ENCODE measurements around the gene SNX5. TPM values are rescaled to one million over a fixed set of nuclear protein-coding genes. Genes with fewer than 3 reads are reported as not detected.

SNX5 gene
- 100 to 1,000 TPM; 222 to 249 TPM for total RNA-seq

- intact Hi-C loops (cut with micrococcal nuclease) = loop anchor here (2.0 kb wide), 1 partner anchor 24 kb away; no protein-coding TSS in a partner anchor
- POLR2A ChIA-PET = interaction anchor here (0.5 to 4.4 kb wide), 13 partner anchors 10 to 539 kb away, joined by 3 to 36 read pairs (median 6); partner anchors contain the start of genes KAT14, PET117 and SEC23B
- H3K4me1 Mint-ChIP-seq (ENCODE audit: low read depth) = peaks cover 37% of the 10 kb centered on the region
- TF ChIP-seq CTCF (IDR thresholded peaks at IDR 0.05) = no peak
- CTCF ChIA-PET = interaction anchor here (1.4 to 4.0 kb wide), 3 partner anchors 24 to 286 kb away, joined by 4 to 10 read pairs (median 5); partner anchors contain the start of gene RRBP1
- DNase-seq (peak; percentile 100), ATAC-seq (peak; percentile 92)
- peak within 1 kb of the TSS; percentile 92 for H3K4me3 Mint-ChIP-seq
- H3K27me3 Mint-ChIP-seq = no peaks in the 10 kb centered on the region
- peaks cover 80% of the 10 kb centered on the region for H3K36me3 Mint-ChIP-seq (ENCODE audit: low read depth)
- H3K27ac Mint-ChIP-seq = peak within 1 kb of the TSS; percentile 99
- no peaks in the 10 kb centered on the region for H3K9me3 Mint-ChIP-seq
These were observed at the start of gene SNX5, which contains the start of gene MGME1 for GRCh38 chr20:17968366-17969277. Gene SNX5 (minus strand): TSS chr20:17968794. CDS start chr20:17968425, 369 bp downstream. Gene MGME1 (plus strand): TSS chr20:17969018. CDS start chr20:17969860, 842 bp downstream.

- ATAC-seq (no peak), DNase-seq (no peak)
- peaks cover 9% of the 10 kb centered on the region for H3K27me3 Mint-ChIP-seq
- no peak for TF ChIP-seq CTCF (IDR thresholded peaks at IDR 0.05)
- no peak overlapping the region for H3K27ac Mint-ChIP-seq
- intact Hi-C loops (cut with micrococcal nuclease) = no loop called here
- no peaks in the 10 kb centered on the region for H3K9me3 Mint-ChIP-seq
- no peaks in the 10 kb centered on the region for H3K36me3 Mint-ChIP-seq (ENCODE audit: low read depth)
- ChIA-PET POLR2A (no interaction called here), CTCF (no interaction called here)
- H3K4me1 Mint-ChIP-seq (ENCODE audit: low read depth) = no peaks in the 10 kb centered on the region
- H3K4me3 Mint-ChIP-seq = no peak overlapping the region
These were observed 49.5 kb upstream of the SNX5 start for GRCh38 chr20:18018100-18018499.

GRCh38 chr20:18016772-18017171 is 48.2 kb upstream of the SNX5 start:
- Mint-ChIP-seq H3K4me3 (no peak overlapping the region), H3K4me1 (ENCODE audit: low read depth) (no peaks in the 10 kb centered on the region), H3K9me3 (no peaks in the 10 kb centered on the region), H3K27me3 (peaks cover 9% of the 10 kb centered on the region), H3K36me3 (ENCODE audit: low read depth) (no peaks in the 10 kb centered on the region), H3K27ac (no peak overlapping the region)
- POLR2A ChIA-PET = interaction anchor here (0.6 kb wide), 1 partner anchor 17 kb away, joined by 3 read pairs; no protein-coding TSS in a partner anchor
- intact Hi-C loops (cut with micrococcal nuclease) = no loop called here
- DNase-seq (no peak), ATAC-seq (no peak)
- no peak for TF ChIP-seq CTCF (IDR thresholded peaks at IDR 0.05)
- CTCF ChIA-PET = interaction anchor here (0.7 kb wide), 1 partner anchor 30 kb away, joined by 3 read pairs; no protein-coding TSS in a partner anchor

- Mint-ChIP-seq H3K4me3 (no peak overlapping the region), H3K9me3 (no peaks in the 10 kb centered on the region), H3K27me3 (peaks cover 5% of the 10 kb centered on the region), H3K36me3 (ENCODE audit: low read depth) (no peaks in the 10 kb centered on the region), H3K27ac (no peak overlapping the region), H3K4me1 (ENCODE audit: low read depth) (no peaks in the 10 kb centered on the region)
- TF ChIP-seq CTCF (IDR thresholded peaks at IDR 0.05) = no peak
- intact Hi-C loops (cut with micrococcal nuclease) = no loop called here
- ChIA-PET CTCF (no interaction called here), POLR2A (interaction anchor here (0.5 kb wide), 1 partner anchor 372 kb away, joined by 3 read pairs; no protein-coding TSS in a partner anchor)
- no peak for DNase-seq
- ATAC-seq = no peak
These were observed 45.8 kb upstream of the SNX5 start for GRCh38 chr20:18014411-18014810.
